Measurements from ENCODE around the gene CGREF1.

GRCh38 chr2:27095745-27096651 lies 22.9 kb downstream of the CGREF1 start:
- no peak for TF ChIP-seq CTCF (IDR thresholded peaks at IDR 0.05; ENCODE audit: low read depth, low read length, poor library complexity, severe bottlenecking)
- no peak for TF ChIP-seq EZH2phosphoT487 (IDR thresholded peaks at IDR 0.05; ENCODE audit: borderline replicate concordance, low read length)
